HCT116 (cell line): ENCODE measurements around the gene BMP15. TPM values are rescaled to one million over a fixed set of nuclear protein-coding genes. Genes with fewer than 3 reads are reported as not detected.

Experiments
- ATAC-seq: fragments of 200-7000 bp; cut with Tn5 transposase; 2 replicates; pipeline ENCODE4 v1.9.1; 2020; ENCODE audit warnings: mild to moderate bottlenecking, moderate library complexity
- BruUV-seq: library from RNA; stranded (reverse); fragments of 400-500 nt; replicated peaks from 2 replicates; lab custom pipeline; 2021; lab: Mats Ljungman, UMichigan
- CTCF ChIA-PET: fragments of 300-600 bp; sonication (Branson Sonifier 250); formaldehyde crosslinking; loops from one replicate; lab custom pipeline; 2021; ENCODE audit warnings: antibody characterized with exemption; lab: Charles Lee
- POLR2A ChIA-PET: fragments of 300-600, 350-600 bp; sonication (Branson Sonifier 250); formaldehyde crosslinking; loops from one replicate; lab custom pipeline; 2021; ENCODE audit warnings: antibody characterized with exemption; lab: Charles Lee
- RAD21 ChIA-PET, 2 experiments: fragments of 300-600 bp; sonication (Branson Sonifier 250); formaldehyde crosslinking; loops; one replicate each; lab custom pipeline; 2023; ENCODE audit warnings: low total read pairs in 2 of 2; ENCODE audit not compliant: uncharacterized antibody in 2 of 2, unreplicated experiment in 2 of 2, low non-redundant PET in 1 of 2; lab: Charles Lee
- DNase-seq: peaks from one replicate; pipeline ENCODE4 v3.0.0-alpha.2; 2010; ENCODE audit warnings: low read depth, low spot score
- H2AFZ ChIP-seq: fragments of 200-600 bp; shearing (Covaris generic), sonication (generic); 2 replicates; pipeline ENCODE4 v1.6.1; 2017; ENCODE audit warnings: low read depth, mixed run types, mixed read lengths, antibody characterized with exemption, low read length; ENCODE audit not compliant: poor library complexity, severe bottlenecking
- H3K27ac ChIP-seq: 2 replicates; pipeline ENCODE4 v1.5.1; 2012; ENCODE audit warnings: low read depth, low read length
- H3K27me3 ChIP-seq: fragments of 200-600 bp; sonication (generic); 2 replicates; pipeline ENCODE4 v1.6.1; 2016; ENCODE audit warnings: mixed run types, low read length, mixed read lengths; ENCODE audit not compliant: insufficient read depth
- H3K36me3 ChIP-seq, 2 experiments: fragments of 200-500 bp in 1 of 2; fragments of 200-600 bp in 1 of 2; sonication (Bioruptor generic) in 1 of 2; sonication (generic) in 1 of 2; 2 replicates each; pipeline versions ENCODE4 v1.5.1 to v1.6.1; 2014 to 2016; ENCODE audit warnings: low read length in 2 of 2, inconsistent platforms in 1 of 2, mixed read lengths in 1 of 2, mixed run types in 1 of 2; ENCODE audit not compliant: insufficient read depth in 2 of 2, control insufficient read depth in 1 of 2
- H3K4me1 ChIP-seq, 2 experiments: fragments of 200-600 bp in 1 of 2; sonication (generic) in 1 of 2; 2 replicates each; pipeline versions ENCODE4 v1.5.1 to v1.6.1; 2012 to 2017; ENCODE audit warnings: low read length in 2 of 2, inconsistent platforms in 1 of 2, mild to moderate bottlenecking in 1 of 2, mixed read lengths in 1 of 2, mixed run types in 1 of 2, moderate library complexity in 1 of 2; ENCODE audit not compliant: insufficient read depth in 2 of 2, control insufficient read depth in 1 of 2
- H3K4me2 ChIP-seq: fragments of 200-600 bp; sonication (generic); 2 replicates; pipeline ENCODE4 v1.6.1; 2017; ENCODE audit warnings: mixed run types, low read length, mixed read lengths
- H3K4me3 ChIP-seq, 2 experiments: fragments of 200-600 bp in 1 of 2; sonication (generic) in 1 of 2; replicated peaks in 1 of 2; 2 replicates each; pipeline ENCODE4 v1.5.1; 2011 to 2016; ENCODE audit warnings: low read length in 2 of 2, control low read depth in 1 of 2, low read depth in 1 of 2, mild to moderate bottlenecking in 1 of 2, mixed read lengths in 1 of 2, mixed run types in 1 of 2
- H3K79me2 ChIP-seq: fragments of 200-600 bp; sonication (generic); 2 replicates; pipeline ENCODE4 v1.6.1; 2017; ENCODE audit warnings: mild to moderate bottlenecking, mixed run types, low read length, moderate library complexity, mixed read lengths; ENCODE audit not compliant: insufficient read depth
- H3K9ac ChIP-seq: fragments of 200-600 bp; sonication (generic); 2 replicates; pipeline ENCODE4 v1.6.1; 2016; ENCODE audit warnings: low read length, mixed read lengths
- H3K9me2 ChIP-seq: fragments of 200-600 bp; sonication (generic), shearing (Covaris generic); 2 replicates; pipeline ENCODE4 v1.6.1; 2017; ENCODE audit warnings: mixed run types, mild to moderate bottlenecking, moderate library complexity; ENCODE audit not compliant: insufficient read depth
- H3K9me3 ChIP-seq, 2 experiments: fragments of 200-500 bp in 1 of 2; fragments of 200-600 bp in 1 of 2; sonication (Bioruptor generic) in 1 of 2; sonication (generic) in 1 of 2; 2 replicates each; pipeline ENCODE4 v1.6.1; 2014 to 2017; ENCODE audit warnings: low read length in 2 of 2, mixed read lengths in 2 of 2, inconsistent platforms in 1 of 2, low read depth in 1 of 2, mild to moderate bottlenecking in 1 of 2, mixed run types in 1 of 2, moderate library complexity in 1 of 2; ENCODE audit not compliant: control insufficient read depth in 1 of 2, insufficient read depth in 1 of 2
- H4K20me1 ChIP-seq: fragments of 200-600 bp; sonication (generic), shearing (Covaris generic); 2 replicates; pipeline ENCODE4 v1.6.1; 2017; ENCODE audit warnings: mixed run types, mild to moderate bottlenecking, moderate library complexity; ENCODE audit not compliant: insufficient read depth
- CBX3 ChIP-seq: IDR thresholded peaks from 2 replicates; pipeline ENCODE4 v1.6.1; 2012; ENCODE audit warnings: low read depth
- CEBPB ChIP-seq: IDR thresholded peaks from 2 replicates; pipeline ENCODE4 v1.6.1; 2012; ENCODE audit warnings: low read depth
- ELF1 ChIP-seq: IDR thresholded peaks from 2 replicates; pipeline ENCODE4 v1.6.1; 2012; ENCODE audit warnings: low read depth, borderline replicate concordance
- EZH2 ChIP-seq: fragments of 200-600 bp; sonication (generic); IDR thresholded peaks from 2 replicates; pipeline ENCODE4 v1.6.1; 2017; ENCODE audit warnings: antibody characterized with exemption, mixed run types
- FOSL1 ChIP-seq: IDR thresholded peaks from 2 replicates; pipeline ENCODE4 v1.6.1; 2012; ENCODE audit warnings: low read depth
- JUND ChIP-seq: IDR thresholded peaks from 2 replicates; pipeline ENCODE4 v1.6.1; 2012
- MAX ChIP-seq: IDR thresholded peaks from 2 replicates; pipeline ENCODE4 v1.6.1; 2012
- POLR2A ChIP-seq: IDR thresholded peaks from 2 replicates; pipeline ENCODE4 v1.7.0; 2011; ENCODE audit warnings: borderline replicate concordance; ENCODE audit not compliant: insufficient read depth, insufficient read length; ENCODE audit errors: extremely low read depth
- POLR2AphosphoS5 ChIP-seq: IDR thresholded peaks from 2 replicates; pipeline ENCODE4 v1.6.1; 2011; ENCODE audit warnings: mild to moderate bottlenecking, low read depth, low read length, moderate library complexity
- RAD21 ChIP-seq: IDR thresholded peaks from 2 replicates; pipeline ENCODE4 v1.6.1; 2012; ENCODE audit warnings: low read depth, mild to moderate bottlenecking
- REST ChIP-seq: IDR thresholded peaks from 2 replicates; pipeline ENCODE4 v1.6.1; 2012; ENCODE audit warnings: low read depth
- SIN3A ChIP-seq: IDR thresholded peaks from 2 replicates; pipeline ENCODE4 v1.6.1; 2012; ENCODE audit warnings: low read depth
- SP1 ChIP-seq: IDR thresholded peaks from 2 replicates; pipeline ENCODE4 v1.6.1; 2012; ENCODE audit warnings: low read depth
- SRF ChIP-seq: IDR thresholded peaks from 2 replicates; pipeline ENCODE4 v1.6.1; 2012; ENCODE audit warnings: low read depth
- TCF7L2 ChIP-seq: IDR thresholded peaks from 2 replicates; pipeline ENCODE4 v1.7.0; 2011; ENCODE audit warnings: borderline replicate concordance, inconsistent platforms; ENCODE audit not compliant: insufficient read depth, insufficient read length; ENCODE audit errors: extremely low read depth
- YY1 ChIP-seq: IDR thresholded peaks from 2 replicates; pipeline ENCODE4 v1.6.1; 2011; ENCODE audit warnings: low read length, low read depth, moderate library complexity, mild to moderate bottlenecking; ENCODE audit not compliant: insufficient replicate concordance; ENCODE audit errors: extremely low read depth
- ZFX ChIP-seq: fragments of 450-650 bp; IDR thresholded peaks from 2 replicates; pipeline ENCODE4 v1.6.1; 2017
- ZNF274 ChIP-seq: fragments of 200-500 bp; sonication (Bioruptor generic); IDR thresholded peaks from 2 replicates; pipeline ENCODE4 v1.6.1; 2014; ENCODE audit warnings: mild to moderate bottlenecking, low read depth, low read length, inconsistent platforms
- intact Hi-C: fragments of 100-400 bp; cut with micrococcal nuclease; formaldehyde crosslinking; loops from 2 replicates; pipeline ENCODE4 v1.10.0; 2022
- total RNA-seq: library from RNA; stranded (reverse); gene quantifications from one replicate; pipeline ENCODE4 v1.2.1, GENCODE V29; 2021; ENCODE audit not compliant: unreplicated experiment
- TF ChIP-seq, protein P1 (sequence below): IDR thresholded peaks from 2 replicates; pipeline ENCODE4 v1.6.1; 2011; ENCODE audit warnings: mild to moderate bottlenecking, low read length, moderate library complexity; ENCODE audit not compliant: insufficient replicate concordance; ENCODE audit errors: extremely low read depth
- TF ChIP-seq, protein P2 (sequence below), 3 experiments: fragments of 200-600 bp in 1 of 3; sonication (generic) in 1 of 3; IDR thresholded peaks in 2 of 3; conservative IDR thresholded peaks in 1 of 3; 2 replicates each; pipeline ENCODE4 v1.5.1; 2012 to 2017; ENCODE audit warnings: low read depth in 2 of 3, low read length in 2 of 3, antibody characterized with exemption in 1 of 3, borderline replicate concordance in 1 of 3, control low read depth in 1 of 3, mild to moderate bottlenecking in 1 of 3, mixed read lengths in 1 of 3, mixed run types in 1 of 3, moderate library complexity in 1 of 3; ENCODE audit not compliant: insufficient read depth in 1 of 3

The BMP15 gene
- total RNA-seq, 1 experiment from 2014 or later, result not detected

- ChIA-PET RAD21 (no interaction called here), CTCF (no interaction called here), POLR2A (no interaction called here)
- intact Hi-C loops, result no loop called here
- Histone ChIP-seq H3K9me2 (no peaks in the 10 kb centered on the region), H3K36me3 (no peaks in the 10 kb centered on the region), H3K9ac (no peak overlapping the region), H3K27ac (no peak overlapping the region), H3K4me1 (peaks cover 0 to 6% of the 10 kb centered on the region in 2 experiments; a peak in 2 of 4 replicates), H3K27me3 (no peaks in the 10 kb centered on the region), H3K79me2 (no peaks in the 10 kb centered on the region), H3K9me3 (no peaks in the 10 kb centered on the region), H3K4me2 (0 out of 2 replicates have a peak overlapping the region, but pooled peaks have one; percentile 7), H2AFZ (no peak overlapping the region), H4K20me1 (no peaks in the 10 kb centered on the region), H3K4me3 (no peak overlapping the region)
- no peak for TF ChIP-seq REST
- TF ChIP-seq POLR2A, result no peak
- TF ChIP-seq ELF1, result no peak
- TF ChIP-seq, protein P1, sequence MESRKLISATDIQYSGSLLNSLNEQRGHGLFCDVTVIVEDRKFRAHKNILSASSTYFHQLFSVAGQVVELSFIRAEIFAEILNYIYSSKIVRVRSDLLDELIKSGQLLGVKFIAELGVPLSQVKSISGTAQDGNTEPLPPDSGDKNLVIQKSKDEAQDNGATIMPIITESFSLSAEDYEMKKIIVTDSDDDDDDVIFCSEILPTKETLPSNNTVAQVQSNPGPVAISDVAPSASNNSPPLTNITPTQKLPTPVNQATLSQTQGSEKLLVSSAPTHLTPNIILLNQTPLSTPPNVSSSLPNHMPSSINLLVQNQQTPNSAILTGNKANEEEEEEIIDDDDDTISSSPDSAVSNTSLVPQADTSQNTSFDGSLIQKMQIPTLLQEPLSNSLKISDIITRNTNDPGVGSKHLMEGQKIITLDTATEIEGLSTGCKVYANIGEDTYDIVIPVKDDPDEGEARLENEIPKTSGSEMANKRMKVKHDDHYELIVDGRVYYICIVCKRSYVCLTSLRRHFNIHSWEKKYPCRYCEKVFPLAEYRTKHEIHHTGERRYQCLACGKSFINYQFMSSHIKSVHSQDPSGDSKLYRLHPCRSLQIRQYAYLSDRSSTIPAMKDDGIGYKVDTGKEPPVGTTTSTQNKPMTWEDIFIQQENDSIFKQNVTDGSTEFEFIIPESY, result no peak
- no peak for TF ChIP-seq CBX3
- TF ChIP-seq SIN3A, result no peak
- peak; percentile 45 for TF ChIP-seq JUND
- no peak for TF ChIP-seq SRF
- no peak for TF ChIP-seq SP1
- no peak for TF ChIP-seq MAX
- TF ChIP-seq, protein P2, sequence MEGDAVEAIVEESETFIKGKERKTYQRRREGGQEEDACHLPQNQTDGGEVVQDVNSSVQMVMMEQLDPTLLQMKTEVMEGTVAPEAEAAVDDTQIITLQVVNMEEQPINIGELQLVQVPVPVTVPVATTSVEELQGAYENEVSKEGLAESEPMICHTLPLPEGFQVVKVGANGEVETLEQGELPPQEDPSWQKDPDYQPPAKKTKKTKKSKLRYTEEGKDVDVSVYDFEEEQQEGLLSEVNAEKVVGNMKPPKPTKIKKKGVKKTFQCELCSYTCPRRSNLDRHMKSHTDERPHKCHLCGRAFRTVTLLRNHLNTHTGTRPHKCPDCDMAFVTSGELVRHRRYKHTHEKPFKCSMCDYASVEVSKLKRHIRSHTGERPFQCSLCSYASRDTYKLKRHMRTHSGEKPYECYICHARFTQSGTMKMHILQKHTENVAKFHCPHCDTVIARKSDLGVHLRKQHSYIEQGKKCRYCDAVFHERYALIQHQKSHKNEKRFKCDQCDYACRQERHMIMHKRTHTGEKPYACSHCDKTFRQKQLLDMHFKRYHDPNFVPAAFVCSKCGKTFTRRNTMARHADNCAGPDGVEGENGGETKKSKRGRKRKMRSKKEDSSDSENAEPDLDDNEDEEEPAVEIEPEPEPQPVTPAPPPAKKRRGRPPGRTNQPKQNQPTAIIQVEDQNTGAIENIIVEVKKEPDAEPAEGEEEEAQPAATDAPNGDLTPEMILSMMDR (IDR thresholded peaks at IDR 0.05 in 2 of 3, conservative IDR thresholded peaks at IDR 0.05 in 1 of 3; ENCODE audit: borderline replicate concordance in 1 of 3, insufficient read depth in 1 of 3, low read depth in 2 of 3, low read length in 2 of 3), result no peak
- no peak for TF ChIP-seq CEBPB
- TF ChIP-seq YY1, result no peak
- no peak for TF ChIP-seq TCF7L2
- TF ChIP-seq RAD21, result 0 out of 2 replicates have a peak, but pooled peaks have one; percentile 4
- TF ChIP-seq FOSL1, result peak; percentile 53; the same call in 1 of the 2 replicates
- no peak for TF ChIP-seq EZH2
- no peak for TF ChIP-seq POLR2AphosphoS5
- no peak for TF ChIP-seq ZFX
- TF ChIP-seq ZNF274, result no peak
- DNase-seq, result no peak
- no peak for ATAC-seq
- no TSS peak for BruUV-seq
Observed at GRCh38 chrX:50881028-50881427, 29.5 kb upstream of the BMP15 start.
